ENCODE measurements around the gene CDT1. TPM values are rescaled to one million over a fixed set of nuclear protein-coding genes. Genes with fewer than 3 reads are reported as not detected.

The CDT1 gene
- polyA plus RNA-seq, 1 of the 3 experiments (the other 2 are of a cell fraction) = 6.1 TPM

- TF ChIP-seq MXI1 (IDR thresholded peaks at IDR 0.05; ENCODE audit: low read depth, low read length) (no peak), TCF12 (IDR thresholded peaks at IDR 0.05) (no peak), IRF3 (IDR thresholded peaks at IDR 0.05; ENCODE audit: low read depth, low read length) (no peak), NFIC (IDR thresholded peaks at IDR 0.05; ENCODE audit: borderline replicate concordance) (no peak)
- Histone ChIP-seq H3K36me3 (replicated peaks in 1 of 2; ENCODE audit: control insufficient read depth in 1 of 2, insufficient read depth in 2 of 2, low read length in 1 of 2) (peaks cover 0 to 14% of the 10 kb centered on the region in 2 experiments), H2AFZ (ENCODE audit: low read depth) (no peak overlapping the region), H3K4me1 (ENCODE audit: control insufficient read depth in 1 of 2, insufficient read depth in 2 of 2, low read depth in 1 of 2, low read length in 1 of 2) (peaks cover 0 to 5% of the 10 kb centered on the region in 2 experiments; a peak in 1 of 4 replicates), H3K9me2 (no peaks in the 10 kb centered on the region), H4K20me1 (ENCODE audit: insufficient read depth) (no peaks in the 10 kb centered on the region), H3K4me2 (no peak overlapping the region), H3K27me3 (ENCODE audit: insufficient read depth) (no peaks in the 10 kb centered on the region), H3F3A (replicated peaks; ENCODE audit: insufficient read depth) (no peaks in the 10 kb centered on the region), H3K79me2 (ENCODE audit: insufficient read depth) (no peaks in the 10 kb centered on the region), H3K9me3 (no peaks in the 10 kb centered on the region), H3K9ac (no peak overlapping the region), H3K27ac (ENCODE audit: low read depth in 2 of 2, low read length in 1 of 2) (no peak overlapping the region), H3K4me3 (ENCODE audit: low read depth in 2 of 2, low read length in 1 of 2) (no peak overlapping the region)
- WGBS (ENCODE audit: low lambda C conversion rate) = 77% methylated on average over 4 of the region's 20 CpGs
- no peak for DNase-seq
- CTCF ChIA-PET = interaction anchor here (0.9 to 4.0 kb wide), 5 partner anchors 8 to 347 kb away, joined by 3 to 13 read pairs (median 6); partner anchors contain the start of genes GALNS and TRAPPC2L
- POLR2A ChIA-PET = interaction anchor here (1.6 kb wide), 1 partner anchor 10 kb away, joined by 3 read pairs; no protein-coding TSS in a partner anchor
Observed at GRCh38 chr16:88820385-88821025, 16.9 kb downstream of the CDT1 start.

DNA sequence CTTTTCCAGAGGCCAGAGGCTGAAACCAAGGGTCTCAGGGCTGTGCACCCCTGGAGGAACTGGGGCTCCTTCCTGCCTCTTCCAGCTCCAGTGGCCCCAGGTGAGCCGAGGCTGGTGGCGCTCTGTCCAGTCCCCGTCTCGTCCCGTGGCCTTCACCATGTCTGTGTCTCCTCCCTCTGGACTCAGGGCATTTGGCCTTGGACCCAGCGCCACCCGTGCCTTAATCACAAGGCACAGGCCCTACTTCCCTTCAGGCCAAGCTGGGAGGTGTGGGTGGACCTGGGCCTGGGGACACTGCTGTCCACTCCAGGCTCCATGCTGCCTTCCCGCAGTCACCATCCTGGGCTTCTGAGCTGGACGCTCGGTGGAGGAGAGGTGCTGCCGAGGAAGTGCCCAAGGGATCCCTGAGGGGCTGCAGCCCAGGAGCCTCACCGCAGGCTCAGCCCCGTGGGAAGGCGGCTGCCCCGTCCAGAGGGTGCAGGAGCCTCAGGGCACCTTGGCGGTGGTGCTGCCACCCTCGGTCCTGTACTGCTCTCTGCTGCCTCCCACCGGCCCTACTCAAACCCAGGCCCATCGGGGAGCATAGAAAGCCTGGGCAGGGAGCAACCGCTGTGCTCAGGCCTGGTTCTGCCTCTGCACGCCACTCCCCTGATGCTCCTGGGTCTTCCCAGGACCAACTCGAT lies 17.7 kb downstream of the CDT1 start:
- no peaks in the 10 kb centered on the region for H3K9me3 ChIP-seq
- no peak overlapping the region for H3K4me2 ChIP-seq
- H3K79me2 ChIP-seq (ENCODE audit: insufficient read depth) = no peaks in the 10 kb centered on the region
- H3K9ac ChIP-seq = no peak overlapping the region
- no peak overlapping the region for H3K4me3 ChIP-seq (ENCODE audit: low read depth in 2 of 2, low read length in 1 of 2)
- ChIA-PET POLR2A (interaction anchor here (1.6 kb wide), 1 partner anchor 11 kb away, joined by 3 read pairs; no protein-coding TSS in a partner anchor), CTCF (interaction anchor here (1.1 to 4.0 kb wide), 4 partner anchors 9 to 346 kb away, joined by 4 to 13 read pairs (median 7); partner anchors contain the start of genes GALNS and TRAPPC2L)
- no peaks in the 10 kb centered on the region for H3K9me2 ChIP-seq
- H3K36me3 ChIP-seq (replicated peaks in 1 of 2; ENCODE audit: control insufficient read depth in 1 of 2, insufficient read depth in 2 of 2, low read length in 1 of 2) = peaks cover 0 to 14% of the 10 kb centered on the region in 2 experiments
- 89% methylated on average over 13 of the region's 22 CpGs for WGBS (ENCODE audit: low lambda C conversion rate)
- no peak overlapping the region for H2AFZ ChIP-seq (ENCODE audit: low read depth)
- H4K20me1 ChIP-seq (ENCODE audit: insufficient read depth) = no peaks in the 10 kb centered on the region
- DNase-seq = no peak
- H3K27ac ChIP-seq (ENCODE audit: low read depth in 2 of 2, low read length in 1 of 2) = no peak overlapping the region
- H3K4me1 ChIP-seq (ENCODE audit: control insufficient read depth in 1 of 2, insufficient read depth in 2 of 2, low read depth in 1 of 2, low read length in 1 of 2) = no peaks in the 10 kb centered on the region
- H3F3A ChIP-seq (replicated peaks; ENCODE audit: insufficient read depth) = no peaks in the 10 kb centered on the region
- peak; percentile 12; the same call in 1 of the 2 replicates for TF ChIP-seq CTCF (IDR thresholded peaks at IDR 0.05)
- TF ChIP-seq, protein P1, sequence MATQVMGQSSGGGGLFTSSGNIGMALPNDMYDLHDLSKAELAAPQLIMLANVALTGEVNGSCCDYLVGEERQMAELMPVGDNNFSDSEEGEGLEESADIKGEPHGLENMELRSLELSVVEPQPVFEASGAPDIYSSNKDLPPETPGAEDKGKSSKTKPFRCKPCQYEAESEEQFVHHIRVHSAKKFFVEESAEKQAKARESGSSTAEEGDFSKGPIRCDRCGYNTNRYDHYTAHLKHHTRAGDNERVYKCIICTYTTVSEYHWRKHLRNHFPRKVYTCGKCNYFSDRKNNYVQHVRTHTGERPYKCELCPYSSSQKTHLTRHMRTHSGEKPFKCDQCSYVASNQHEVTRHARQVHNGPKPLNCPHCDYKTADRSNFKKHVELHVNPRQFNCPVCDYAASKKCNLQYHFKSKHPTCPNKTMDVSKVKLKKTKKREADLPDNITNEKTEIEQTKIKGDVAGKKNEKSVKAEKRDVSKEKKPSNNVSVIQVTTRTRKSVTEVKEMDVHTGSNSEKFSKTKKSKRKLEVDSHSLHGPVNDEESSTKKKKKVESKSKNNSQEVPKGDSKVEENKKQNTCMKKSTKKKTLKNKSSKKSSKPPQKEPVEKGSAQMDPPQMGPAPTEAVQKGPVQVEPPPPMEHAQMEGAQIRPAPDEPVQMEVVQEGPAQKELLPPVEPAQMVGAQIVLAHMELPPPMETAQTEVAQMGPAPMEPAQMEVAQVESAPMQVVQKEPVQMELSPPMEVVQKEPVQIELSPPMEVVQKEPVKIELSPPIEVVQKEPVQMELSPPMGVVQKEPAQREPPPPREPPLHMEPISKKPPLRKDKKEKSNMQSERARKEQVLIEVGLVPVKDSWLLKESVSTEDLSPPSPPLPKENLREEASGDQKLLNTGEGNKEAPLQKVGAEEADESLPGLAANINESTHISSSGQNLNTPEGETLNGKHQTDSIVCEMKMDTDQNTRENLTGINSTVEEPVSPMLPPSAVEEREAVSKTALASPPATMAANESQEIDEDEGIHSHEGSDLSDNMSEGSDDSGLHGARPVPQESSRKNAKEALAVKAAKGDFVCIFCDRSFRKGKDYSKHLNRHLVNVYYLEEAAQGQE (IDR thresholded peaks at IDR 0.05; ENCODE audit: low read depth, low read length) = no peak
- no peaks in the 10 kb centered on the region for H3K27me3 ChIP-seq (ENCODE audit: insufficient read depth)

Measured in SK-N-SH (cell line).